GM18511 (cell line): ENCODE data around the gene ZDHHC11.
"Not testable (repeated sequence)": the region's sequence is repeated elsewhere in the genome, so short reads cannot be mapped to it uniquely, and the experiment has no call there.

Experiments used
- ATAC-seq: cut with Tn5 transposase; IDR thresholded peaks from one replicate; pipeline ENCODE4 v1.9.1; 2021; ENCODE audit warnings: mild to moderate bottlenecking, moderate library complexity; ENCODE audit not compliant: unreplicated experiment

Gene ZDHHC11

GRCh38 chr5:778967-779366 is 71.8 kb downstream of the ZDHHC11 start:
- not testable (repeated sequence) for ATAC-seq

GRCh38 chr5:778421-778820 is 72.4 kb downstream of the ZDHHC11 start:
- ATAC-seq = not testable (repeated sequence)

DNA sequence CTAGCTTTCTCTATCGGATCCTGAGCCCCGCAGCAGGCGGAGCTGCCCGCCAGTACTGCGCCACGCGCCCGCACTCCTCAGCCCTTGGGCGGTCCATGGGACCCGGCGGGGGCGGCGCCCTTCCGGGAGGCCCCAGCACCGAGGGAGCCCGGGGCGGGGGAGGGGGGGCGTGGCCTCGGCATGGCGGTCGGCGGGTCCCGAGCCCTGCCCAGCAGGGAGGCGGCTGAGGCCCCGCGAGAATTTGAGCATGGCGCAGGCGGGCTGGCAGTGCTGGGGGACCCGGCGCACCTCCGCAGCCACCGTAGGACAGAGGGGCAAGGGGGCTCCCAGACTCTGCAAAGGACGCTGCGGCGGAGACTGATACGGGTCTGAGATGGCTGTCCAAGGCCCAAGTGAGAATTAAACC is 73.0 kb downstream of the ZDHHC11 start:
- no peak for ATAC-seq

GRCh38 chr5:776862-777711 is 73.7 kb downstream of the ZDHHC11 start:
- no peak for ATAC-seq

DNA sequence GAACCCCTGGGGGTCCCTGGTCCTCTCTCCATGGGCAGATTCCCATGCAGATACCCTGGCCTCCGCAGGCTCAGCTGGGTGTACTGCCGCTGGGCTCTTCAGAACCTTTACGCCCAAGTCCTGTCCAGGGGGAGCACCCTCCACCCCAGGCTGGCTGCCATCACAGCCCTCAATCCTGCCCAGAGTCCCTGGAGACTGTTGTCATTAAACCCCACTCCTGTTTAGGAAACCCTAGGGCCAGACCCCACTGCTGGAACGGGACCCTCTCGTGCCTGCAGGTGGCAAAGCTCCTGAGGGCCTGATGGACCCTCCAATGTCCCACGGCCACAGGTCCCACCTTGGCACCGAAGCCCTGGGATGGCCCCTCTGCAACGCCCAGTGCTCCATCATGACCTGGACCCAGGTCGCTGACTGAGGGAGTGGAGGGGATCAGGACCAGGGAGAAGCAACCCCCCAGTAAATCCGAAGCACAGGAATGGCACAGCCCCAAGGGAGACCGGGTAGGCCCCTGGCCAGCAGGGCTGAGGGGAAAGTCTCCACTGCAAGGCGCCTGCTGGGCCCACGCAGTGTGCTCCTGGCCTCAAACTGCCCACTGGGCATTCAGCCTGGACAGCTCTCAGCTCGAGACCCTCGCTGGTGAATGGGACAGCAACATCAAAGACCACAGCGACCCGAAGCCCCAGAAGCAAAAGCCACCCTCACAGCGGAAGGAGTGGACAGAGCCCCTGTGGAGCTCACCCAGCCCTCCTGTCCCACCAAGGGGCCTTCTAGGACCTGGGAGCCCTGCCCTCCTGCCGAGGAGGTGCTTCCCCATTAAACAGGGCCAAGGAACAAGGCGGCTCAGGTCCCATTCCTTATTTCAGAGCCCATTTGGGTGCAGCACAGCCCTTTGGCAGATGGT is 74.6 kb downstream of the ZDHHC11 start:
- no peak for ATAC-seq

DNA sequence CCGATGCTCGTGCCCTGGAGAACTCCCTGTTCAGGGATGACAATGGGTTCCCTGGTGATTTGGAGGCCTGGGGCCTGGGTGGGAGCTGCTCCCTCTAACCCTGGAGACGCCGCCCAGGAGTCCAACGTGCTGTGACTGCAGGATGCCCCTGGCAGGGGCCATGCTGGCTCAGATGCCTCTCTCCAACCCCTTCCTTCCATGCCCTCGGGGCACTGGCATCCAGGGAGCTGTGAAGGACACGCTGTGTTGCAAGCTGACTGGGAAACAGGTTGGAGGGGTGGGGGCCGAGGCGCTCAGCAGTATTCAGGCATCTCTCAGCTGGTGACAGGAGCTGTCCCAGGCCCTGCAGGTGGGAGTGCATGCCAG is 75.2 kb downstream of the ZDHHC11 start:
- ATAC-seq = not testable (repeated sequence)

DNA sequence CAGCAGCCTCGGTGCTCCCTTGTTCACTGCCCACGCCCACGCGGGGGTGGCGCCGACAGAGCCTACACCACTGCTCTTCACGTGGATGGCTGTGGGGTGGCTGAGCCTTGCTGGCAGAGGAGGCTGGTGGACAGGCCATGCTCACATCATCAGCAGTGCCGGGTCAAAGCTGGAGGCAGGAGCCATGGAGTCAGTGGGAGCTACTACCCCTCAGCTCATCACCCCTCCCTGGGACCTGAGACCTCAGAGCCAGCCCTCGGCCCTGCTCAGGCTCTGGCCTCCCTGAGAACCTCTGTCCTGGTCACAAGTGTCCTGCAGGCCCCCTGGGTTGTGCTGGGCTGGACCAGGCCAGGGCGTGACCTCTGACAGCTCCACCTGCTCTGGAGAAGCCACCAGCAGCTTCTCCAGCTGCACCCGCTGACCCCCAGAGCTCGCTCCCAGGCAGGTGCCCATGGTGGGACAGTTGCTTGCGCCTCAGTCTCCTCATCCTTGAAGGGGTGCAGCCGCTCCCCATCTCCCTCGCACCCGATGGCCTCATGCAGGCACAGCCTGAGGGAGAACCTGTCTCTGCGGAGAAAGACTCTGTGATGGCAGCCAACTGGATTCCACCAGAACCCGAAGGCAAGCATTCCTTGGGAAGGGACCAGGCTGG is 75.8 kb downstream of the ZDHHC11 start:
- ATAC-seq = not testable (repeated sequence)

- ATAC-seq = not testable (repeated sequence)
These were observed 76.5 kb downstream of the ZDHHC11 start for GRCh38 chr5:774304-774703.

- no peak for ATAC-seq
These were observed 77.1 kb downstream of the ZDHHC11 start for GRCh38 chr5:773517-774264.

DNA sequence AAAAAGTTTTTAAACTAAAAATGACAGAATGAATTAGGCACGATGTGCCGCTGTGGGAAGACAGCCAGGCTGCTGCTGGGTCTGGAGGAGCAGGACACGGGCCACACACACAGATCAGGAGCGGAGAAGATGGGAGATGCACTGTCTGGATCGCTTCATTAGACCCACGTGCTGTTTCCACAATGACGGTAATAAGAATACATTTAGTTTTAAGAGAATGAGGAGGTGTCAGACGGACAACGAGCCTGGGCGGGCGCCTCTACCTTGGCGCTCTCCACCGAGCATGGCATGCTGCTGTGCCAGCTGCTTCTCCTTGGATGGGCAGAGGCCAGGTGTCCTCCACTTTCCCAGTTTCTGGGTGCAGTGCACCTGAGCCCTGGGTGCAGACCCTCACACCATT is 77.9 kb downstream of the ZDHHC11 start:
- not testable (repeated sequence) for ATAC-seq

GRCh38 chr5:772547-772890 is 78.3 kb downstream of the ZDHHC11 start:
- ATAC-seq = not testable (repeated sequence)

DNA sequence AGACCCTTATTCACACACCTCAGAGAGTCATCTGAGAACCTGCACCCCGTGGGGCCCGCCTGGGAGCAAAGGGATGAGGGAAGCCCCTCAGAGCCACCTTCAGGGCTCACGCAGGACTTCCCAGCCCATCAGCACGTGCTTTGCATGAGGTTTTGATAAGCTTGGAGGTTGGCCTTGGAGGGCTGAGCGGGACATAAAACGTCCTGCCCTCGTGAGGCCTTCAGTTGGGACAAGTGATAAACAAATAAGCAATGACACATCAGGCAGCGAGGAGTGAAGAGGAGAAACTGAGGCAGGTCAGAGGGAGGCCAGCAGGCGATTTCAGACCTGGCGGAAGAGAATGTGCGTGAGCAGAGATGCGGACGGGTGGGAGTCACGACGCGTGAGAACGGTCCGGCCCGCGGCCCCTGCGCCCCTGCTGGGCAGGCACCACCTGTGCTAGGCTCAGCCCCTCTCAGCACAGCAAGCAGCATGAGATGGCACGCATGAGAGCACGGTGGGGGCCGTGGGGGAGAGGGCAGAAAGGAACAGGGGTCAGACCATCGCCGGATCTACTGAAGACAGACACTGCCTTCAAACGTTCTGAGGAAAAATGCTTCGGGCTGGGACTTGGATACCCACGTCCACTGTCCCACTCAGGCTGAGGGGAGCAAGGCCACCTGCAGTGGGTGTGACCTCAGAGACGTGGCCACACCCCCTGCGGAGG is 78.8 kb downstream of the ZDHHC11 start:
- not testable (repeated sequence) for ATAC-seq

GRCh38 chr5:771087-771781 is 79.6 kb downstream of the ZDHHC11 start:
- ATAC-seq = not testable (repeated sequence)

DNA sequence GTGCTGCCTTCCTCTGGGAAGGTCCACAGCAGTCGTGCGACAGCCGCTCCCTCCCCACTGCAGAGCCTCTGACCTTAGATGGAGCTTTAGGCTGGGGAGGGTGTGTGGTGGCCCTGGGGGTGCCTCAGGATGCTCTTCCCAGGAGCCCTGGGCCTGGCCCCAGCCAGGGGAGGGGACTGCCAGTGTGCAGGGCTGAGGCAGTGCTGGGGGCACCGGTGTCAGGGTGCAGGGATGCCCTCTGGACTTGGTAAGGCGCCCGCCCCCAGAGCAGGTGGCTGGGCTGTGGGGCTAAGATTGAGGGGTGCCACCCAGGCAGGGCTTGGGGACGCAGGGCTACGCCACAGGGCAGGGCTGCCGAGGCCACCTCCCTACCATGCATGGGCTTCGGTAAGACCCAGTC is 80.2 kb downstream of the ZDHHC11 start:
- not testable (repeated sequence) for ATAC-seq

DNA sequence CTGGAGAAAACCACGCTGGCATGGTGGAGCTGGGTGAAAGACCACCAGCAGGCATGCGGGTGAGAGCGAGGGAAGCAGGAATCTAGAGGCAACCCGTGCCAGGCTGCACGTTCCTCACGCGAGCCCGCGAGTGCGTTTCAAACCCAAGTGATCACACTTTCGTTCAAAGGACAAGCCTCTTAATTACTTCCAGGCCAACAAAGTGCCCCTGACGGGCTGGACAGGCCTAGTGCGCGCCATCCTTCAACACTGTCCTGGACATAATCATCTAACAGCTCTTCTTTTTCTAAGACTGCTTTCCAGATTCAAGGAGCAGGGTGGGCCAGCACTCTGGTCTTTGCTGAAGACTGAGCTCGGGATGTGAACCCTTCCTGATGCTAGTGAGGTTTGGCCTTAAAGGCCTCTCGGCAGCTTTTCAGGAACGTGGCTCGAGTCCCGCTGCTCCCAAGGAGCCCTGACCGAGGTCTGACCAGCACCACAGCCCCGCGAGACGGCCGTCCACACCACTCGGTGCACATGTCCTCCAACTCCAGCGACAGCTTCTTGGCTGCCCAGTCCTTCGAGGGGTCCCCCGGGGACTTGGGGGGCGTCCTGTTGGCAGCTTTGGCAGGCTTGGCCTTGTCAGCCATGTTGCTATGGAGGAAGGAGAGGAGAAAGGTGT is 81.2 kb downstream of the ZDHHC11 start:
- ATAC-seq = not testable (repeated sequence)

GRCh38 chr5:766666-767431 is 83.9 kb downstream of the ZDHHC11 start:
- ATAC-seq = no peak

- no peak for ATAC-seq
These were observed 84.7 kb downstream of the ZDHHC11 start for GRCh38 chr5:765948-766631.
